GM12878 (cell line): ENCODE data around the gene HNRNPLL. TPM values are rescaled to one million over a fixed set of nuclear protein-coding genes. Genes with fewer than 3 reads are reported as not detected.

Source experiments
- BACH1 ChIP-seq: fragments of 450-650 bp; IDR thresholded peaks from 2 replicates; pipeline ENCODE4 v1.6.1; 2017; ENCODE audit warnings: mild to moderate bottlenecking, borderline replicate concordance
- BCL11A ChIP-seq: IDR thresholded peaks from 2 replicates; pipeline ENCODE4 v1.6.1; 2011; ENCODE audit warnings: low read depth, low read length
- BRCA1 ChIP-seq: IDR thresholded peaks from 2 replicates; pipeline ENCODE4 v1.6.1; 2011; ENCODE audit warnings: low read depth, low read length, improper control_type of control experiment
- CEBPB ChIP-seq, 2 experiments: fragments of 150-350 bp in 1 of 2; IDR thresholded peaks; 2 replicates each; pipeline ENCODE4 v1.6.1; 2012 to 2014; ENCODE audit warnings: low read depth in 2 of 2, low read length in 2 of 2, borderline replicate concordance in 1 of 2, inconsistent platforms in 1 of 2
- CHD4 ChIP-seq: fragments of 200-600 bp; sonication (generic); IDR thresholded peaks from 2 replicates; pipeline ENCODE4 v1.6.1; 2016; ENCODE audit warnings: mild to moderate bottlenecking
- DPF2 ChIP-seq: fragments of 450-650 bp; IDR thresholded peaks from 2 replicates; pipeline ENCODE4 v1.6.1; 2017; ENCODE audit warnings: mild to moderate bottlenecking
- EED ChIP-seq: sonication (generic); IDR thresholded peaks from 2 replicates; pipeline ENCODE4 v1.6.1; 2016; ENCODE audit warnings: antibody characterized with exemption, low read depth
- ESRRA ChIP-seq: IDR thresholded peaks from 2 replicates; pipeline ENCODE4 v1.6.1; 2012; ENCODE audit warnings: mild to moderate bottlenecking, low read length, improper control_type of control experiment
- GATAD2B ChIP-seq: fragments of 450-650 bp; conservative IDR thresholded peaks from 2 replicates; pipeline ENCODE4 v1.6.1; 2017; ENCODE audit warnings: low read depth, mild to moderate bottlenecking, moderate library complexity
- MTA2 ChIP-seq: fragments of 450-650 bp; IDR thresholded peaks from 2 replicates; pipeline ENCODE4 v1.6.1; 2016; ENCODE audit warnings: low read depth, mild to moderate bottlenecking, moderate library complexity
- SIN3A ChIP-seq: IDR thresholded peaks from 2 replicates; pipeline ENCODE4 v1.6.1; 2012; ENCODE audit warnings: low read depth, low read length, improper control_type of control experiment
- SMC3 ChIP-seq: IDR thresholded peaks from 2 replicates; pipeline ENCODE4 v1.6.1; 2011; ENCODE audit warnings: low read length, improper control_type of control experiment, borderline replicate concordance
- SREBF2 ChIP-seq: IDR thresholded peaks from 2 replicates; pipeline ENCODE4 v1.6.1; 2012; ENCODE audit warnings: mild to moderate bottlenecking, low read length
- TARDBP ChIP-seq: IDR thresholded peaks from 2 replicates; pipeline ENCODE4 v1.6.1; 2016; ENCODE audit warnings: borderline replicate concordance
- TCF7 ChIP-seq: IDR thresholded peaks from 2 replicates; pipeline ENCODE4 v1.6.1; 2014; ENCODE audit warnings: antibody characterized with exemption, borderline replicate concordance
- ZNF217 ChIP-seq: fragments of 450-650 bp; IDR thresholded peaks from 2 replicates; pipeline ENCODE4 v1.6.1; 2017; ENCODE audit warnings: antibody characterized with exemption, mild to moderate bottlenecking
- ZNF24 ChIP-seq: fragments of 450-650 bp; IDR thresholded peaks from 2 replicates; pipeline ENCODE4 v1.6.1; 2017; ENCODE audit warnings: antibody characterized with exemption, mild to moderate bottlenecking
- polyA plus RNA-seq, 11 experiments: library from polyadenylated mRNA; depleted of rRNA in 4 of 11; unstranded in 6 of 11; stranded (reverse) in 5 of 11; fragments of >200 nt; fragmentation: Nextera tagmentation in 4 of 11; fragmentation: Illumina TruSeq in 1 of 11; extraction: Ambion mirVana in 4 of 11; extraction: Trizol in 1 of 11; gene quantifications; 1 replicate in 1 of 11; 2 replicates in 10 of 11; pipeline versions ENCODE4 v1.2.1 to v1.2.3, GENCODE V29; 2011 to 2016; ENCODE audit warnings: inconsistent platforms in 2 of 11, missing spikeins in 2 of 11, low read depth in 1 of 11
- total RNA-seq, 4 experiments: library from RNA; depleted of rRNA in 3 of 4; stranded (reverse); fragments of >200 nt in 3 of 4; fragmentation: Illumina TruSeq in 1 of 4; extraction: Trizol in 1 of 4; gene quantifications; 2 replicates each; pipeline versions ENCODE4 v1.2.1 to v1.2.3, GENCODE V29; 2013 to 2021
- TF ChIP-seq, protein P1 (sequence below): IDR thresholded peaks from 2 replicates; pipeline ENCODE4 v1.6.1; 2011; ENCODE audit warnings: borderline replicate concordance, low read depth, mild to moderate bottlenecking, moderate library complexity, mixed read lengths, low read length; ENCODE audit not compliant: insufficient read depth; ENCODE audit errors: extremely low read length
- TF ChIP-seq, protein P2 (sequence below): IDR thresholded peaks from 2 replicates; pipeline ENCODE4 v1.6.1; 2011; ENCODE audit warnings: low read depth, low read length, improper control_type of control experiment, borderline replicate concordance
- TF ChIP-seq, protein P3 (sequence below): fragments of 150-350 bp; IDR thresholded peaks from 2 replicates; pipeline ENCODE4 v1.6.1; 2016; ENCODE audit warnings: low read depth, low read length
- TF ChIP-seq, protein P4 (sequence below): IDR thresholded peaks from 2 replicates; pipeline ENCODE4 v1.6.1; 2011; ENCODE audit warnings: borderline replicate concordance, low read depth, mild to moderate bottlenecking, moderate library complexity, low read length; ENCODE audit not compliant: insufficient read depth, poor library complexity, severe bottlenecking
- TF ChIP-seq, protein P5 (sequence below): IDR thresholded peaks from 2 replicates; pipeline ENCODE4 v1.6.1; 2011; ENCODE audit warnings: mild to moderate bottlenecking, low read depth, low read length, moderate library complexity; ENCODE audit not compliant: insufficient replicate concordance

The HNRNPLL gene
- total and polyA plus RNA-seq, 10 of the 15 experiments (the other 5 are each of a cell fraction or from before 2014, with no cell fraction given), result 0.98 to 27.1 (median 2.9) TPM

DNA sequence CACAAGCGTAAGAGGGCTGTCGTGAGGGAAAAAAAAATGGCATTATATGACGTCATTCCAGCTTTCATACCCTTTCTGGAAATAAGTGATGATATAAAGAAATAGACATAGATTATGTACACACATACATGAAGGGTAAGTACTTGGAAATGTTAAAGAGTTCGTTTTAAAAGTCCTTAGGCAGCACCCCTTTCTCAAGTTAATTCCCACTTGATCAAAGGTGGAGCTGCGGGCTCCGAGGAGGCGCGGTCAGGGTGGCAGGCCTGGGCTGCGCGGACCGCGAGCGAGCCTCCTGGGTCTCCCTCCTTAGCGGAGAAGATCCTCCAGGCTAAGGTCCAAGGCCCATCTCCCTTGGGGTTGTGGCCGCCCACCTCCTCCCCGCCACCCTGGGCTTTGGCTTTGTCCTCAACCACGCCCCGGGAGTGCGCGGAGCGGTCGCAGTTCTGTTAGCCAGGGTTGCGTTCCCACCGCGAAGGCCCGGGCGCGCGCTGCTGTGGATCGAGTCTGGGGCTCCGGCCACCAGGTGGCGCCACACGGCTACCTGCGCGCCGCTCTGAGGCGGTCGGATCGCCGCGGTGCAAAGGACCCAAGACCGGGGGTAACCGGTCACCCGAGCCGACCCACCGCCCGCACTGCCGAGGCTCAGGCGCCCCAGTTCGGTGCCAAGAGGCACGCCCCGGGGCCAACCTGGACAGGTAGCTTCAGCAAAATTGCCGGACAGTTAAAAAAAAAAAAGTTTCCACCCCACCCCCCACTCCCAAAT is 66.8 kb downstream of the HNRNPLL start (continued):
- TF ChIP-seq, protein P1, sequence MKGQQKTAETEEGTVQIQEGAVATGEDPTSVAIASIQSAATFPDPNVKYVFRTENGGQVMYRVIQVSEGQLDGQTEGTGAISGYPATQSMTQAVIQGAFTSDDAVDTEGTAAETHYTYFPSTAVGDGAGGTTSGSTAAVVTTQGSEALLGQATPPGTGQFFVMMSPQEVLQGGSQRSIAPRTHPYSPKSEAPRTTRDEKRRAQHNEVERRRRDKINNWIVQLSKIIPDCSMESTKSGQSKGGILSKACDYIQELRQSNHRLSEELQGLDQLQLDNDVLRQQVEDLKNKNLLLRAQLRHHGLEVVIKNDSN, result no peak
- TF ChIP-seq CHD4 (no peak), ZNF217 (no peak; the same call in 1 of the 2 replicates), EED (no peak), ESRRA (no peak), SIN3A (no peak), TCF7 (no peak), CEBPB (IDR thresholded peaks at IDR 0.05; ENCODE audit: borderline replicate concordance in 1 of 2, low read depth in 2 of 2, low read length in 2 of 2) (no peak), DPF2 (peak; percentile 46; the same call in 1 of the 2 replicates), ZNF24 (no peak), SMC3 (peak; percentile 82), BCL11A (no peak), MTA2 (no peak), SREBF2 (no peak), GATAD2B (peak; percentile 55; the same call in 1 of the 2 replicates), BACH1 (peak; percentile 69), TARDBP (no peak), BRCA1 (no peak)
- TF ChIP-seq, protein P2, sequence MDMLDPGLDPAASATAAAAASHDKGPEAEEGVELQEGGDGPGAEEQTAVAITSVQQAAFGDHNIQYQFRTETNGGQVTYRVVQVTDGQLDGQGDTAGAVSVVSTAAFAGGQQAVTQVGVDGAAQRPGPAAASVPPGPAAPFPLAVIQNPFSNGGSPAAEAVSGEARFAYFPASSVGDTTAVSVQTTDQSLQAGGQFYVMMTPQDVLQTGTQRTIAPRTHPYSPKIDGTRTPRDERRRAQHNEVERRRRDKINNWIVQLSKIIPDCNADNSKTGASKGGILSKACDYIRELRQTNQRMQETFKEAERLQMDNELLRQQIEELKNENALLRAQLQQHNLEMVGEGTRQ, result no peak
- TF ChIP-seq, protein P3, sequence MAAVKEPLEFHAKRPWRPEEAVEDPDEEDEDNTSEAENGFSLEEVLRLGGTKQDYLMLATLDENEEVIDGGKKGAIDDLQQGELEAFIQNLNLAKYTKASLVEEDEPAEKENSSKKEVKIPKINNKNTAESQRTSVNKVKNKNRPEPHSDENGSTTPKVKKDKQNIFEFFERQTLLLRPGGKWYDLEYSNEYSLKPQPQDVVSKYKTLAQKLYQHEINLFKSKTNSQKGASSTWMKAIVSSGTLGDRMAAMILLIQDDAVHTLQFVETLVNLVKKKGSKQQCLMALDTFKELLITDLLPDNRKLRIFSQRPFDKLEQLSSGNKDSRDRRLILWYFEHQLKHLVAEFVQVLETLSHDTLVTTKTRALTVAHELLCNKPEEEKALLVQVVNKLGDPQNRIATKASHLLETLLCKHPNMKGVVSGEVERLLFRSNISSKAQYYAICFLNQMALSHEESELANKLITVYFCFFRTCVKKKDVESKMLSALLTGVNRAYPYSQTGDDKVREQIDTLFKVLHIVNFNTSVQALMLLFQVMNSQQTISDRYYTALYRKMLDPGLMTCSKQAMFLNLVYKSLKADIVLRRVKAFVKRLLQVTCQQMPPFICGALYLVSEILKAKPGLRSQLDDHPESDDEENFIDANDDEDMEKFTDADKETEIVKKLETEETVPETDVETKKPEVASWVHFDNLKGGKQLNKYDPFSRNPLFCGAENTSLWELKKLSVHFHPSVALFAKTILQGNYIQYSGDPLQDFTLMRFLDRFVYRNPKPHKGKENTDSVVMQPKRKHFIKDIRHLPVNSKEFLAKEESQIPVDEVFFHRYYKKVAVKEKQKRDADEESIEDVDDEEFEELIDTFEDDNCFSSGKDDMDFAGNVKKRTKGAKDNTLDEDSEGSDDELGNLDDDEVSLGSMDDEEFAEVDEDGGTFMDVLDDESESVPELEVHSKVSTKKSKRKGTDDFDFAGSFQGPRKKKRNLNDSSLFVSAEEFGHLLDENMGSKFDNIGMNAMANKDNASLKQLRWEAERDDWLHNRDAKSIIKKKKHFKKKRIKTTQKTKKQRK, result no peak
- TF ChIP-seq, protein P4, sequence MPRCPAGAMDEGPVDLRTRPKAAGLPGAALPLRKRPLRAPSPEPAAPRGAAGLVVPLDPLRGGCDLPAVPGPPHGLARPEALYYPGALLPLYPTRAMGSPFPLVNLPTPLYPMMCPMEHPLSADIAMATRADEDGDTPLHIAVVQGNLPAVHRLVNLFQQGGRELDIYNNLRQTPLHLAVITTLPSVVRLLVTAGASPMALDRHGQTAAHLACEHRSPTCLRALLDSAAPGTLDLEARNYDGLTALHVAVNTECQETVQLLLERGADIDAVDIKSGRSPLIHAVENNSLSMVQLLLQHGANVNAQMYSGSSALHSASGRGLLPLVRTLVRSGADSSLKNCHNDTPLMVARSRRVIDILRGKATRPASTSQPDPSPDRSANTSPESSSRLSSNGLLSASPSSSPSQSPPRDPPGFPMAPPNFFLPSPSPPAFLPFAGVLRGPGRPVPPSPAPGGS, result no peak
- TF ChIP-seq, protein P5, sequence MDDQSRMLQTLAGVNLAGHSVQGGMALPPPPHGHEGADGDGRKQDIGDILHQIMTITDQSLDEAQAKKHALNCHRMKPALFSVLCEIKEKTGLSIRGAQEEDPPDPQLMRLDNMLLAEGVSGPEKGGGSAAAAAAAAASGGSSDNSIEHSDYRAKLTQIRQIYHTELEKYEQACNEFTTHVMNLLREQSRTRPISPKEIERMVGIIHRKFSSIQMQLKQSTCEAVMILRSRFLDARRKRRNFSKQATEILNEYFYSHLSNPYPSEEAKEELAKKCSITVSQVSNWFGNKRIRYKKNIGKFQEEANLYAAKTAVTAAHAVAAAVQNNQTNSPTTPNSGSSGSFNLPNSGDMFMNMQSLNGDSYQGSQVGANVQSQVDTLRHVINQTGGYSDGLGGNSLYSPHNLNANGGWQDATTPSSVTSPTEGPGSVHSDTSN, result no peak
